Lower lobe of right lung (tissue), 2 donors: ENCODE measurements around the gene SLITRK6. TPM values are rescaled to one million over a fixed set of nuclear protein-coding genes. Genes with fewer than 3 reads are reported as not detected.

ENCODE experiments used
- ATAC-seq, 2 donors: fragments of 200-7000 bp; cut with Tn5 transposase; one replicate each; pipeline ENCODE4 v1.9.1; 2020 to 2022; ENCODE audit warnings: mild to moderate bottlenecking in 2 of 2, moderate library complexity in 2 of 2
- DNase-seq: peaks from one replicate; pipeline ENCODE4 v3.0.0-alpha.2; 2020
- H3K27ac ChIP-seq: fragments of 200-600 bp; one replicate; pipeline ENCODE4 v1.8.0; 2022
- H3K27me3 ChIP-seq: fragments of 200-600 bp; one replicate; pipeline ENCODE4 v1.8.0; 2022; ENCODE audit warnings: low read depth
- H3K36me3 ChIP-seq: fragments of 200-600 bp; one replicate; pipeline ENCODE4 v1.8.0; 2022; ENCODE audit warnings: mild to moderate bottlenecking
- H3K4me1 ChIP-seq: fragments of 200-600 bp; one replicate; pipeline ENCODE4 v1.8.0; 2022
- H3K4me3 ChIP-seq: fragments of 200-600 bp; one replicate; pipeline ENCODE4 v1.8.0; 2022; ENCODE audit warnings: mild to moderate bottlenecking
- H3K9me3 ChIP-seq: fragments of 200-600 bp; one replicate; pipeline ENCODE4 v1.8.0; 2022
- intact Hi-C: fragments of 100-400 bp; cut with DNase I; formaldehyde crosslinking; loops from one replicate; pipeline ENCODE4 v1.11.0; 2022
- total RNA-seq: library from RNA; stranded (reverse); fragmentation: NEBNext Ultra II Directional; extraction: Animal tissue kit (Norgen Biotek cat#: 25700); gene quantifications from one replicate; pipeline ENCODE4 v1.2.1, GENCODE V29; 2021
- TF ChIP-seq, protein P1 (sequence below): fragments of 200-600 bp; IDR thresholded peaks from one replicate; pipeline ENCODE4 v1.8.0; 2022; ENCODE audit warnings: antibody characterized with exemption, mild to moderate bottlenecking
- donor health status: DM: no; HTN: yes; CAD: no; lungs with severe emphysema.

The SLITRK6 gene
- total RNA-seq, 1 donor from 2014 or later: 5.1 TPM

DNA sequence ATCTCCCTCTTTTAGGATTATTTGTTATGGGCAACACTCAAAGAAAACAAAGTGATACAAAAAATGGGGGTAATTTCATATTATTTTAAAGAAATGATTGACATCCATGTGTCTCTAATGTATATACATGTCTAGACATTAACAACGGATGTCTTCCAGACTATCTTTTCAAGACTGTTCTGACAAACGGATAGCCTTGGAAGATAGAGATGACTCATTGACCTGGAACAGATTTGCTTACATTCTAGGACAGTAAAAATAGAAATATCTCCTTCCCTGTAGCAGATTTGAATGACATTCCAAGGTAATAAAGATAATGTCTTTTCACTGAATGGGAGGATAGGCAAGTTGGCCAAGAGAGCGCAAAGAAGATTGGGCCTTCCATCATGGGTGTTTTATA, 26.2 kb upstream of the SLITRK6 start:
- Histone ChIP-seq H3K36me3 (no peaks in the 10 kb centered on the region), H3K9me3 (no peaks in the 10 kb centered on the region), H3K4me3 (no peak overlapping the region), H3K4me1 (no peaks in the 10 kb centered on the region), H3K27me3 (no peaks in the 10 kb centered on the region), H3K27ac (no peak overlapping the region)
- ATAC-seq (no peak), DNase-seq (no peak)
- TF ChIP-seq, protein P1, sequence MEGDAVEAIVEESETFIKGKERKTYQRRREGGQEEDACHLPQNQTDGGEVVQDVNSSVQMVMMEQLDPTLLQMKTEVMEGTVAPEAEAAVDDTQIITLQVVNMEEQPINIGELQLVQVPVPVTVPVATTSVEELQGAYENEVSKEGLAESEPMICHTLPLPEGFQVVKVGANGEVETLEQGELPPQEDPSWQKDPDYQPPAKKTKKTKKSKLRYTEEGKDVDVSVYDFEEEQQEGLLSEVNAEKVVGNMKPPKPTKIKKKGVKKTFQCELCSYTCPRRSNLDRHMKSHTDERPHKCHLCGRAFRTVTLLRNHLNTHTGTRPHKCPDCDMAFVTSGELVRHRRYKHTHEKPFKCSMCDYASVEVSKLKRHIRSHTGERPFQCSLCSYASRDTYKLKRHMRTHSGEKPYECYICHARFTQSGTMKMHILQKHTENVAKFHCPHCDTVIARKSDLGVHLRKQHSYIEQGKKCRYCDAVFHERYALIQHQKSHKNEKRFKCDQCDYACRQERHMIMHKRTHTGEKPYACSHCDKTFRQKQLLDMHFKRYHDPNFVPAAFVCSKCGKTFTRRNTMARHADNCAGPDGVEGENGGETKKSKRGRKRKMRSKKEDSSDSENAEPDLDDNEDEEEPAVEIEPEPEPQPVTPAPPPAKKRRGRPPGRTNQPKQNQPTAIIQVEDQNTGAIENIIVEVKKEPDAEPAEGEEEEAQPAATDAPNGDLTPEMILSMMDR: no peak
- intact Hi-C loops: no loop called here

- Histone ChIP-seq H3K36me3 (no peaks in the 10 kb centered on the region), H3K4me1 (no peaks in the 10 kb centered on the region), H3K27ac (no peak overlapping the region), H3K27me3 (no peaks in the 10 kb centered on the region), H3K9me3 (no peaks in the 10 kb centered on the region), H3K4me3 (no peak overlapping the region)
- ATAC-seq (no peak), DNase-seq (no peak)
- intact Hi-C loops: no loop called here
- TF ChIP-seq, protein P1: no peak
These were observed 24.6 kb upstream of the SLITRK6 start for GRCh38 chr13:85823832-85824231.

GRCh38 chr13:85819513-85819912, 20.3 kb upstream of the SLITRK6 start:
- Histone ChIP-seq H3K27ac (no peak overlapping the region), H3K27me3 (no peaks in the 10 kb centered on the region), H3K36me3 (no peaks in the 10 kb centered on the region), H3K4me3 (no peak overlapping the region), H3K4me1 (no peaks in the 10 kb centered on the region), H3K9me3 (no peaks in the 10 kb centered on the region)
- no peak for DNase-seq
- intact Hi-C loops: no loop called here
- no peak for ATAC-seq
- TF ChIP-seq, protein P1: no peak

DNA sequence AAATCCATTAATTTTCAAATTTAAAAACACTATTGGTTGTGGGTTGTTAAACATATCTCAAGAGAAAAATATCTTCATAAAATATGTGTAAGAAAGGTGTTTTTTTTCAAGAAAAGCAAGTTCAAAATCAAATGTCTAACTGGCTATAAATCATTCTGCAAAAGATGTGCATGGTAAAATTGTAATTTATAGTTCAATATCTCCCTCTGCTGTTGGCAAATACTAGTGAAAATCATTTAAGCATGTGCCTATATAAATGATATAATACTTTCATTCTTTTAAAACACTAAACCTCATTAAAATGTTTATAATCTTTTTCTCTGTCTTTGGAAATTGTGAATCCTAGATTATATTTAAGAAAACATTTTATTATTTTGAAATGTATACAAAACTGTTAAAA, 17.2 kb upstream of the SLITRK6 start:
- ATAC-seq (no peak), DNase-seq (no peak)
- no peaks in the 10 kb centered on the region for H3K27me3 ChIP-seq
- no peaks in the 10 kb centered on the region for H3K36me3 ChIP-seq
- intact Hi-C loops: no loop called here
- TF ChIP-seq, protein P1: no peak
- no peak overlapping the region for H3K4me3 ChIP-seq
- no peaks in the 10 kb centered on the region for H3K4me1 ChIP-seq
- no peak overlapping the region for H3K27ac ChIP-seq
- no peaks in the 10 kb centered on the region for H3K9me3 ChIP-seq

- intact Hi-C loops: no loop called here
These were observed 13.1 kb upstream of the SLITRK6 start for GRCh38 chr13:85812282-85812681.

More at GRCh38 chr13:85812282-85812681, 13.1 kb upstream of the SLITRK6 start:
- Histone ChIP-seq H3K4me1 (no peaks in the 10 kb centered on the region), H3K27ac (no peak overlapping the region), H3K9me3 (no peaks in the 10 kb centered on the region), H3K36me3 (no peaks in the 10 kb centered on the region), H3K4me3 (no peak overlapping the region), H3K27me3 (no peaks in the 10 kb centered on the region)
- TF ChIP-seq, protein P1: no peak
- DNase-seq (no peak), ATAC-seq (no peak)
